OCI-LY3 (cell line): ENCODE data around the gene SYCN.

Experiments used
- EZH2phosphoT487 ChIP-seq: fragments of 200-600 bp; shearing (Covaris generic); IDR thresholded peaks from 2 replicates; pipeline ENCODE4 v1.6.1; 2018; ENCODE audit warnings: antibody characterized with exemption, mixed run types, low read depth
- TF ChIP-seq, protein P1 (sequence below): fragments of 200-600, 300-600 bp; sonication (generic); IDR thresholded peaks from 2 replicates; pipeline ENCODE4 v1.5.1; 2014; ENCODE audit warnings: antibody characterized with exemption, low read length, low read depth

DNA sequence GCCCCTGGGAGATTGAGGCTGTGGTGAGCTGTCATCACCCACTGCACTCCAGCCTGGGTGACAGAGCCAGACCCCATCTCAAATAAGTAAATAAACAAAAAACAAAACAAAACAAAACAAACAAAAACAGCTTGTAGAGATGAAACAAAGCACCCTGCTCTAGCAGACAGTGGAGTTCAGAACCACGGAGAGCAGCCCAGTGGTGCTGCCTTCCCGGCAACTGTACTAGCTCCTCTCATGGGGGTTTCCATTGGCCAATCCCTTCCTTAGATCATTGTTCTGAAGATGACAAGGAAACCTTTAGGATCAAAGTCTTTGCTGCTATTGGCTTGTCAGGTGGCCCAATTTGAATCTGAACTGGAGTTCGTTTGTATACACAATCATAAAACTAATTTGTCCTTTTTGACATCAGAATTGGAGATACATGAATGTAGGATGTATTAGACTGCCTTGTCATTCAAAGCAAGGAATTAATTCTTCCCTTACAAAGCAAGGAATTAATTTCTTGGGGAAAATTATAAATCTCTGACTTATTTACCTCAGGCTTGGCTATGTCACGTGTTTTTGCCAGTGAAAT is 19.7 kb upstream of the SYCN start:
- TF ChIP-seq, protein P1, sequence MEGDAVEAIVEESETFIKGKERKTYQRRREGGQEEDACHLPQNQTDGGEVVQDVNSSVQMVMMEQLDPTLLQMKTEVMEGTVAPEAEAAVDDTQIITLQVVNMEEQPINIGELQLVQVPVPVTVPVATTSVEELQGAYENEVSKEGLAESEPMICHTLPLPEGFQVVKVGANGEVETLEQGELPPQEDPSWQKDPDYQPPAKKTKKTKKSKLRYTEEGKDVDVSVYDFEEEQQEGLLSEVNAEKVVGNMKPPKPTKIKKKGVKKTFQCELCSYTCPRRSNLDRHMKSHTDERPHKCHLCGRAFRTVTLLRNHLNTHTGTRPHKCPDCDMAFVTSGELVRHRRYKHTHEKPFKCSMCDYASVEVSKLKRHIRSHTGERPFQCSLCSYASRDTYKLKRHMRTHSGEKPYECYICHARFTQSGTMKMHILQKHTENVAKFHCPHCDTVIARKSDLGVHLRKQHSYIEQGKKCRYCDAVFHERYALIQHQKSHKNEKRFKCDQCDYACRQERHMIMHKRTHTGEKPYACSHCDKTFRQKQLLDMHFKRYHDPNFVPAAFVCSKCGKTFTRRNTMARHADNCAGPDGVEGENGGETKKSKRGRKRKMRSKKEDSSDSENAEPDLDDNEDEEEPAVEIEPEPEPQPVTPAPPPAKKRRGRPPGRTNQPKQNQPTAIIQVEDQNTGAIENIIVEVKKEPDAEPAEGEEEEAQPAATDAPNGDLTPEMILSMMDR = no peak
- TF ChIP-seq EZH2phosphoT487 = no peak
